T-helper 17 cell (primary cell): ENCODE measurements around the gene SMAD6. TPM values are rescaled to one million over a fixed set of nuclear protein-coding genes. Genes with fewer than 3 reads are reported as not detected.

ENCODE experiments used
- ATAC-seq: fragments of 150-1000 bp; cut with Tn5 transposase; 2 replicates; pipeline ENCODE4 v1.10.0; 2021; ENCODE audit warnings: mild to moderate bottlenecking, moderate library complexity
- DNase-seq, 3 donors: peaks; one replicate each; pipeline versions ENCODE4 v3.0.0 to v3.0.0-alpha.2; 2020 to 2021
- H3K9me3 ChIP-seq: one replicate; pipeline ENCODE4 v1.7.0; 2013; ENCODE audit warnings: low read length, mild to moderate bottlenecking; ENCODE audit not compliant: control insufficient read depth, poor library complexity, severe bottlenecking
- H3K27ac Mint-ChIP-seq: one replicate; pipeline ENCODE4 v1.8.0; 2022; ENCODE audit warnings: mild to moderate bottlenecking, moderate library complexity, mixed read lengths
- H3K27me3 Mint-ChIP-seq: one replicate; pipeline ENCODE4 v1.8.0; 2022; ENCODE audit warnings: mixed read lengths
- H3K36me3 Mint-ChIP-seq: one replicate; pipeline ENCODE4 v1.8.0; 2022; ENCODE audit warnings: low read depth, mixed read lengths
- H3K4me1 Mint-ChIP-seq: one replicate; pipeline ENCODE4 v1.8.0; 2022; ENCODE audit warnings: mild to moderate bottlenecking, mixed read lengths
- H3K4me3 Mint-ChIP-seq: one replicate; pipeline ENCODE4 v1.8.0; 2022; ENCODE audit warnings: mild to moderate bottlenecking, moderate library complexity, mixed read lengths
- total RNA-seq, 4 donors: library from RNA in 2 of 4; stranded (reverse) in 2 of 4; gene quantifications; one replicate each; pipeline ENCODE4 v1.2.3 and lab custom pipeline; 2022 to 2026

The SMAD6 gene
- total RNA-seq, 2 donors from 2014 or later = 0.10 TPM; not detected in 1

GRCh38 chr15:66780973-66781718 is 79.1 kb downstream of the SMAD6 start:
- H3K4me3 Mint-ChIP-seq = no peak overlapping the region
- no peaks in the 10 kb centered on the region for H3K9me3 ChIP-seq
- no peak overlapping the region for H3K27ac Mint-ChIP-seq
- no peaks in the 10 kb centered on the region for H3K4me1 Mint-ChIP-seq
- DNase-seq (no peak), ATAC-seq (no peak)
- H3K36me3 Mint-ChIP-seq = peaks cover 3% of the 10 kb centered on the region
- H3K27me3 Mint-ChIP-seq = peaks cover 9% of the 10 kb centered on the region

GRCh38 chr15:66782785-66783184 is 80.7 kb downstream of the SMAD6 start:
- DNase-seq = no peak
- no peak for ATAC-seq
- H3K9me3 ChIP-seq = no peaks in the 10 kb centered on the region
- peaks cover 9% of the 10 kb centered on the region for H3K27me3 Mint-ChIP-seq
- peaks cover 4% of the 10 kb centered on the region for H3K4me1 Mint-ChIP-seq
- peaks cover 4% of the 10 kb centered on the region for H3K36me3 Mint-ChIP-seq
- H3K4me3 Mint-ChIP-seq = no peak overlapping the region
- H3K27ac Mint-ChIP-seq = no peak overlapping the region

- H3K9me3 ChIP-seq = no peaks in the 10 kb centered on the region
- H3K4me1 Mint-ChIP-seq = peaks cover 4% of the 10 kb centered on the region
- H3K4me3 Mint-ChIP-seq = no peak overlapping the region
- H3K36me3 Mint-ChIP-seq = peaks cover 4% of the 10 kb centered on the region
- no peak overlapping the region for H3K27ac Mint-ChIP-seq
- ATAC-seq (no peak), DNase-seq (no peak)
- peaks cover 9% of the 10 kb centered on the region for H3K27me3 Mint-ChIP-seq
These were observed 81.3 kb downstream of the SMAD6 start for GRCh38 chr15:66783314-66783713.

GRCh38 chr15:66783725-66784124 is 81.7 kb downstream of the SMAD6 start:
- no peak for ATAC-seq
- H3K4me3 Mint-ChIP-seq = no peak overlapping the region
- no peak for DNase-seq
- peaks cover 9% of the 10 kb centered on the region for H3K27me3 Mint-ChIP-seq
- peaks cover 4% of the 10 kb centered on the region for H3K4me1 Mint-ChIP-seq
- H3K36me3 Mint-ChIP-seq = peaks cover 4% of the 10 kb centered on the region
- H3K27ac Mint-ChIP-seq = no peak overlapping the region
- no peaks in the 10 kb centered on the region for H3K9me3 ChIP-seq

- ATAC-seq (no peak), DNase-seq (no peak)
- Mint-ChIP-seq H3K36me3 (peaks cover 4% of the 10 kb centered on the region), H3K27me3 (peaks cover 9% of the 10 kb centered on the region), H3K27ac (no peak overlapping the region), H3K4me1 (peaks cover 4% of the 10 kb centered on the region), H3K4me3 (no peak overlapping the region)
- H3K9me3 ChIP-seq = no peaks in the 10 kb centered on the region
These were observed 82.1 kb downstream of the SMAD6 start for GRCh38 chr15:66784174-66784573.

GRCh38 chr15:66785637-66786036 is 83.6 kb downstream of the SMAD6 start:
- Mint-ChIP-seq H3K27me3 (peaks cover 9% of the 10 kb centered on the region), H3K27ac (no peak overlapping the region), H3K36me3 (peaks cover 4% of the 10 kb centered on the region), H3K4me1 (peaks cover 4% of the 10 kb centered on the region), H3K4me3 (no peak overlapping the region)
- no peak for DNase-seq
- no peaks in the 10 kb centered on the region for H3K9me3 ChIP-seq
- ATAC-seq = no peak

- peaks cover 9% of the 10 kb centered on the region for H3K27me3 Mint-ChIP-seq
These were observed 84.2 kb downstream of the SMAD6 start for GRCh38 chr15:66786222-66786621.

GRCh38 chr15:66786708-66787488 is 84.9 kb downstream of the SMAD6 start:
- DNase-seq (no peak), ATAC-seq (no peak)
- Mint-ChIP-seq H3K27me3 (peaks cover 9% of the 10 kb centered on the region), H3K27ac (no peak overlapping the region), H3K4me3 (no peak overlapping the region), H3K4me1 (peaks cover 4% of the 10 kb centered on the region), H3K36me3 (peaks cover 4% of the 10 kb centered on the region)
- no peaks in the 10 kb centered on the region for H3K9me3 ChIP-seq

More at GRCh38 chr15:66786222-66786621, 84.2 kb downstream of the SMAD6 start:
- no peaks in the 10 kb centered on the region for H3K9me3 ChIP-seq
- DNase-seq (no peak), ATAC-seq (no peak)
- H3K4me1 Mint-ChIP-seq = peaks cover 4% of the 10 kb centered on the region
- H3K27ac Mint-ChIP-seq = no peak overlapping the region
- no peak overlapping the region for H3K4me3 Mint-ChIP-seq
- H3K36me3 Mint-ChIP-seq = peaks cover 4% of the 10 kb centered on the region

GRCh38 chr15:66787489-66787871 is 85.4 kb downstream of the SMAD6 start:
- H3K36me3 Mint-ChIP-seq = peaks cover 4% of the 10 kb centered on the region
- H3K4me1 Mint-ChIP-seq = peaks cover 4% of the 10 kb centered on the region
- ATAC-seq = no peak
- H3K27me3 Mint-ChIP-seq = peaks cover 9% of the 10 kb centered on the region
- H3K27ac Mint-ChIP-seq = no peak overlapping the region
- H3K9me3 ChIP-seq = no peaks in the 10 kb centered on the region
- DNase-seq = no peak
- no peak overlapping the region for H3K4me3 Mint-ChIP-seq

- no peaks in the 10 kb centered on the region for H3K9me3 ChIP-seq
- no peak overlapping the region for H3K4me3 Mint-ChIP-seq
- H3K36me3 Mint-ChIP-seq = peaks cover 4% of the 10 kb centered on the region
- H3K27ac Mint-ChIP-seq = no peak overlapping the region
- H3K4me1 Mint-ChIP-seq = peaks cover 4% of the 10 kb centered on the region
- DNase-seq = no peak
- peaks cover 9% of the 10 kb centered on the region for H3K27me3 Mint-ChIP-seq
- ATAC-seq = no peak
These were observed 86.0 kb downstream of the SMAD6 start for GRCh38 chr15:66788024-66788423.

GRCh38 chr15:66789029-66790025 is 87.3 kb downstream of the SMAD6 start:
- Mint-ChIP-seq H3K36me3 (peaks cover 4% of the 10 kb centered on the region), H3K27me3 (peaks cover 4% of the 10 kb centered on the region), H3K4me1 (peaks cover 4% of the 10 kb centered on the region), H3K27ac (no peak overlapping the region), H3K4me3 (no peak overlapping the region)
- H3K9me3 ChIP-seq = no peaks in the 10 kb centered on the region
- DNase-seq (no peak), ATAC-seq (no peak)

- Mint-ChIP-seq H3K36me3 (no peaks in the 10 kb centered on the region), H3K4me3 (no peak overlapping the region), H3K27me3 (peaks cover 36% of the 10 kb centered on the region), H3K4me1 (no peaks in the 10 kb centered on the region), H3K27ac (no peak overlapping the region)
- H3K9me3 ChIP-seq = no peaks in the 10 kb centered on the region
- ATAC-seq (no peak), DNase-seq (no peak)
These were observed 93.8 kb downstream of the SMAD6 start for GRCh38 chr15:66795851-66796250.

- no peaks in the 10 kb centered on the region for H3K36me3 Mint-ChIP-seq
- no peak for DNase-seq
These were observed 94.3 kb downstream of the SMAD6 start for GRCh38 chr15:66796343-66796742.

More at GRCh38 chr15:66796343-66796742, 94.3 kb downstream of the SMAD6 start:
- Mint-ChIP-seq H3K4me1 (no peaks in the 10 kb centered on the region), H3K27ac (no peak overlapping the region), H3K4me3 (no peak overlapping the region), H3K27me3 (peaks cover 41% of the 10 kb centered on the region)
- no peaks in the 10 kb centered on the region for H3K9me3 ChIP-seq
- ATAC-seq = no peak
